Activated CD4-positive, alpha-beta T cell treated with anti-CD3 and anti-CD28 coated beads, Interleukin-2, Interleukin-4, amounts not matched to agents 100 ng/mL and 50 ng/mL, durations not matched to agents 16 hours and 8 hours (primary cell): ENCODE results near the gene TOR1AIP2.
"Not testable (repeated sequence)": the region's sequence is repeated elsewhere in the genome, so short reads cannot be mapped to it uniquely, and the experiment has no call there.

Source experiments
- DNase-seq: peaks from one replicate; pipeline ENCODE4 v3.0.0-alpha.2; 2020; ENCODE audit warnings: low spot score

Gene TOR1AIP2

GRCh38 chr1:179807291-179807690, 70.3 kb downstream of the TOR1AIP2 start:
- no peak for DNase-seq

GRCh38 chr1:179806333-179806732, 71.3 kb downstream of the TOR1AIP2 start:
- DNase-seq: no peak

GRCh38 chr1:179805291-179806195, 72.1 kb downstream of the TOR1AIP2 start:
- DNase-seq: no peak

- not testable (repeated sequence) for DNase-seq
These were observed 73.2 kb downstream of the TOR1AIP2 start for GRCh38 chr1:179804417-179804816.

- DNase-seq: no peak
These were observed 73.7 kb downstream of the TOR1AIP2 start for GRCh38 chr1:179803918-179804317.

GRCh38 chr1:179803104-179803503, 74.5 kb downstream of the TOR1AIP2 start:
- DNase-seq: no peak

GRCh38 chr1:179800481-179800880, 77.1 kb downstream of the TOR1AIP2 start:
- no peak for DNase-seq

- DNase-seq: no peak
These were observed 78.6 kb downstream of the TOR1AIP2 start for GRCh38 chr1:179798864-179799516.

GRCh38 chr1:179798213-179798863, 79.3 kb downstream of the TOR1AIP2 start:
- DNase-seq: no peak

- DNase-seq: no peak
These were observed 82.9 kb downstream of the TOR1AIP2 start for GRCh38 chr1:179794669-179795068.

- no peak for DNase-seq
These were observed 83.5 kb downstream of the TOR1AIP2 start for GRCh38 chr1:179794146-179794545.

- no peak for DNase-seq
These were observed 84.3 kb downstream of the TOR1AIP2 start for GRCh38 chr1:179793281-179793680.
